ENCODE data around the gene ARHGDIA.

The ARHGDIA gene

DNA sequence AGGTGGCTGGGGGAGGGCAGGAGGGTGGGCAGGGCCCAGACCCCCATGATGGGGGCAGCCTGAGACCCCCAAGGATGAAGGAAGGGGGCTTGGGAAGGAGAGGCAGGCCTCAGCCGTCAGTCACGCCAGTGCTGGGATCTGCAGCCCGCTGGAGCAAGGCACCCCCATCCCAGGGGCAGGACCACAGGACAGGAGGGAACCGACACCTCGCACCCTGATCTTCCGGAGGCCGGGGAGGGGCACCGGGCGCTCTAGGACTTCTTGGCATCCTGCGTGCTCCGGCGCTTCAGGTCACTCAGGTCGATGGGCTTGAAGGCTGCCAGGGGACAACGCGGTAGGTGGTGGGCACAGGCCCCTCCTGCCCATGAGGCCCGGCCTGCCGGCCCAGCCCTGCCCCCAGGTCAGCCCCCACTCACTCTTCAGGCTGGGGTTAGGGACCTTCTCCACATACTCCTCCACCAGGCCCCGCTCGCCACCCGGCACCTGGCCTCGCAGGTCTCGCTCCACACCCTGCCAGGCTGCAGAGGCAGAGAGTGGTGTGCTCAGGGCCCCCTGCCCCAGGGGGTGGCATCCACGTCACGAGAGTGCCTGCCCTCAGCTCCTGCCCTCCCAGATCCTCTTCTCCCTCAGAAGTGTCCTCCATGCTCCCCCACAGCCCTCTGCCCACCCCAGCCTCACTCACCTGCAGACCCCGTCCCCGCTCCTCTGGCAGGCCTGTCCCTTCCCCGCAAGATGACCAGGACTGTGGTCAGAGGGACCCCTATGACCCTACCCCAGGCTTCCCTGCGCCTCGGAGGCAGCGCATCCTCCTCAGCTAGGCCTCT lies 47.9 kb downstream of the ARHGDIA start:
- no peak for DNase-seq

DNA sequence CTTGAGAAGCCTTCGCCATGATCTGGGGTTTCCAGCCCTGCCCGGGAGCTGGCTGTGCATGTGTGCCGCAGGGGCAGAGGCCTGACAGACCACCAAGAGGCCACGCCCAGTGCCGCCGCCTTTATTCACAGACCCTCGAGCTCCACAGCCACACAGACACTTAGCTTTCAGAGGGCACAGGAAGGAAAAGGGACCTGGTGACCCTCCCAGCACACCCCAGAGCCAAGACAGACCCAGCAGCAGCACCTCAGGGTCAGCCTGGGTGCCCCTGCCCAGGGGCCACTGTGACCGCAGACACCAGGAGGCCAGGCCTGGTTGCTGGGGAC lies 48.9 kb downstream of the ARHGDIA start:
- no peak for DNase-seq

DNA sequence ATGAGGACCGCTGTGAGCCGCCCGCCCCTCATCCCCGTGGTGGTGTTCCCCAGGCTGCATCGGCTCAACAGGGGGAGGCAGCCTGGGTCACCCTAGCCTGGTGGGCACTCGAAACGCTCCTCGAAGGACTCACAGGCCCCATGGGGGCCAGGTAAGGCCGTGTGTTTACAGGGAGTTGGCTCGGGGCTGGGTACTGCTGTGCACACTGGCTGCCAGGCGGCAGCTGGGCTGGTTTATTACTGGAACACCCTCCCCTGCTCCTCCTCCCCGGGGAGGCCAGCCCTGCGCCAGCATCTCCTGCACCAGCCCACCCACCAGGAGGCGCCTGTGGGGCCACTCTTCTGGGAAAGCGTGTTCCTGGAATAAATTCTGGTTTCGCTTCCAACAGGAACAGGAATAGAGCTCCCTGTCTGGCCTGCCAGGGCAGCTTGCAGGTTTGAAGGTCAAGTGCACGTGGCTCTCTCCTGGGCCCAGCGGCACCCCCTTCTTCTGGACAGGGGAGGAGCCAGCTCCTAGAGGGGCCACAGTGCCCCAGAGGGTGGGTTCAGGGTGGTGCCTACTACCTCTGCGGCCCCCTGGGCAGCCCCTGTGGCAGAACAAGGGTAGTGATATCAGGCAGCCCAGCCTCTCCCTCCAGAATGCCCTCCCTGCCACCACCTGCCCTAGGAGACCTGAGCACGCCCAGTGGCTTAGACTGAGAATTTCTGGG lies 49.4 kb downstream of the ARHGDIA start:
- no peak for DNase-seq

DNA sequence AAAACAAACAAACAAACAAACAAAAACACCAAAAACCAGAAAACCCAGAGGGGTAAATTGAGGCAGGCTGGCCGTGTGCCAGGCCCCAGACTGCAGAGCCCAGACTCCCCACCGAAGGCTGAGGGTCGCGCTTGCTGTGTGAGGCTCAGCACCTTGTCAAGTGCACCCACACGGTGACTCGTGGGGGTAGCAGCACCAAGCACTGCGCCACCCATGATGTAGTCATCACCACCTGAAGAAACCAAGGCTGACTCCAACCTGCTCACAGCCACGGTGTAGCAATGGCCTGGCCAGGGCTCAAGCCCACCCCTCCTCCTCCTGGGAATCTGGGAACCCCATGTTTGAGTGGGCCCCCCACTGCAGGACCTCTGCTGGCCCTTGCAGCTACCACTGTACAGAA lies 50.0 kb downstream of the ARHGDIA start:
- DNase-seq: no peak

DNA sequence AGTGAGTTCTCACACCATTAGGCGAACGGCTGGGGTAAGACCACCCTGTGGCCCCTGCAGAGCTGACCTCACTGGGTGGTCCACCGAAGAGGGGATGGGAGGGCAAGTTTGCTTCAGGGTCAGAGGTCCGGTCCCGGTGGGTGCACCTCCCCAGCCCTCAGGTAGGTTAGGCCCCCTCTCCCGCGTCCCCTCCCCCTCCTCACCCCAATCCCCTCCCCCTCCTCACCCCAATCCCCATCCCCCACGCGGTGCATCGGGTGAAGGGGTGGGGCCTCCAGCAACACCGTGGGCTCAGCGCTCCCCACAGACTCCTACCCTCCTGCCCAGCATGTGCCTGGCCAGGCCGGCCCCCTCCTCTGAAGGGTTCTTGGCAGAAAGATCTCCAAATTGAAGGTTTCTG lies 51.4 kb downstream of the ARHGDIA start:
- DNase-seq: no peak

DNA sequence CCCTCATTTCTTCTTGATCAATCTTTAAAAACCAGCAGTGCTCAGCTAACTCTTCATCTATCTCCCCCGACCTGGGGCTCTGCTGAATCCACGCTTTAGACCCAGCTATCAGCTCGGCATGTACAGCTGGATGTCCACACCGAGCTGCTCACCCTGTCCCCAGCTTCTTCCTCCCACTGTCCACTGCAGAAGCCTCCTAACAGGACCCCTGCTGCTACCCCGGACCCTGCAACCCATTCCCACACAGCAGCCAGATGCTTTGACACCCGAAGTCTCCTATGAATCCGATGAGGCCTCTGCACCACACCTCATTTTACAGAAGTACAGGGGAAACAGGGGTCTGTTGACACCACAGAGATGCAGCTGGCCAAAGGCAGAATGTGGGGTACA lies 53.4 kb downstream of the ARHGDIA start:
- DNase-seq: no peak

Data from right forelimb (tissue), 1 donor.